ENCODE data around the gene AP3S2. TPM values are rescaled to one million over a fixed set of nuclear protein-coding genes. Genes with fewer than 3 reads are reported as not detected.

Gene AP3S2
- total RNA-seq, 4 donors from 2014 or later: 17.4 to 70.6 (median 35.9) TPM

- no peaks in the 10 kb centered on the region for H3K4me1 ChIP-seq
- no peaks in the 10 kb centered on the region for H3K9me3 ChIP-seq
- H3K27me3 ChIP-seq: no peaks in the 10 kb centered on the region
- no peak overlapping the region for H3K4me3 ChIP-seq
- no peaks in the 10 kb centered on the region for H3K36me3 ChIP-seq
- no peak for DNase-seq
- no peak overlapping the region for H3K27ac ChIP-seq
- intact Hi-C loops (cut with DNase I; ENCODE audit: low total_unique reads): no loop called here
- TF ChIP-seq POLR2A (IDR thresholded peaks at IDR 0.05) (no peak), CTCF (IDR thresholded peaks at IDR 0.05) (no peak)
These were observed 88.3 kb downstream of the AP3S2 start for GRCh38 chr15:89805241-89806209.

GRCh38 chr15:89803941-89804800, 89.6 kb downstream of the AP3S2 start:
- Histone ChIP-seq H3K4me1 (no peaks in the 10 kb centered on the region), H3K27me3 (no peaks in the 10 kb centered on the region), H3K27ac (no peak overlapping the region), H3K36me3 (no peaks in the 10 kb centered on the region), H3K9me3 (no peaks in the 10 kb centered on the region), H3K4me3 (no peak overlapping the region)
- no peak for TF ChIP-seq POLR2A (IDR thresholded peaks at IDR 0.05)
- no peak for TF ChIP-seq CTCF (IDR thresholded peaks at IDR 0.05)
- intact Hi-C loops (cut with DNase I; ENCODE audit: low total_unique reads): no loop called here
- no peak for DNase-seq

- no peaks in the 10 kb centered on the region for H3K4me1 ChIP-seq
- no peak for DNase-seq
- no peak overlapping the region for H3K4me3 ChIP-seq
- H3K27me3 ChIP-seq: no peaks in the 10 kb centered on the region
- H3K36me3 ChIP-seq: no peaks in the 10 kb centered on the region
- intact Hi-C loops (cut with DNase I; ENCODE audit: low total_unique reads): no loop called here
- H3K9me3 ChIP-seq: no peaks in the 10 kb centered on the region
- TF ChIP-seq CTCF (IDR thresholded peaks at IDR 0.05) (no peak), POLR2A (IDR thresholded peaks at IDR 0.05) (no peak)
- no peak overlapping the region for H3K27ac ChIP-seq
These were observed 90.6 kb downstream of the AP3S2 start for GRCh38 chr15:89802986-89803824.

GRCh38 chr15:89802231-89802928, 91.4 kb downstream of the AP3S2 start:
- Histone ChIP-seq H3K4me3 (no peak overlapping the region), H3K9me3 (no peaks in the 10 kb centered on the region), H3K27me3 (no peaks in the 10 kb centered on the region), H3K36me3 (no peaks in the 10 kb centered on the region), H3K27ac (no peak overlapping the region), H3K4me1 (no peaks in the 10 kb centered on the region)
- TF ChIP-seq CTCF (IDR thresholded peaks at IDR 0.05): no peak
- no peak for TF ChIP-seq POLR2A (IDR thresholded peaks at IDR 0.05)
- DNase-seq: no peak
- intact Hi-C loops (cut with DNase I; ENCODE audit: low total_unique reads): no loop called here
